Common myeloid progenitor, CD34-positive (primary cell): ENCODE results near the gene LILRB3.

Experiments
- CTCF ChIA-PET: fragments of 350-600 bp; sonication (Branson Sonifier 250); formaldehyde crosslinking; loops from one replicate; lab custom pipeline; 2021; ENCODE audit warnings: antibody characterized with exemption; lab: Charles Lee
- POLR2A ChIA-PET: fragments of 350-600 bp; sonication (Branson Sonifier 250); formaldehyde crosslinking; loops from one replicate; lab custom pipeline; 2021; ENCODE audit warnings: antibody characterized with exemption; lab: Charles Lee
- DNase-seq, 3 donors: peaks; one replicate each; pipeline versions ENCODE4 v3.0.0 to v3.0.0-alpha.2; 2013
- H3K27ac ChIP-seq, 2 experiments: 1 replicate in 1 of 2; 2 replicates in 1 of 2; pipeline ENCODE4 v1.7.0; 2013; ENCODE audit warnings: inconsistent platforms in 2 of 2, low read length in 2 of 2, mild to moderate bottlenecking in 2 of 2, low read depth in 1 of 2, moderate library complexity in 1 of 2; ENCODE audit not compliant: severe bottlenecking in 2 of 2, insufficient read depth in 1 of 2, poor library complexity in 1 of 2
- H3K27me3 ChIP-seq, 5 experiments: replicated peaks in 2 of 5; 1 replicate in 3 of 5; 2 replicates in 2 of 5; pipeline versions ENCODE4 v1.6.1 to v1.7.0; 2013; ENCODE audit warnings: low read length in 4 of 5, mild to moderate bottlenecking in 2 of 5, moderate library complexity in 2 of 5, inconsistent platforms in 1 of 5; ENCODE audit not compliant: insufficient read depth in 5 of 5, control insufficient read depth in 4 of 5
- H3K36me3 ChIP-seq, 4 experiments: 1 replicate in 2 of 4; 2 replicates in 2 of 4; pipeline versions ENCODE4 v1.6.1 to v1.7.0; 2013; ENCODE audit warnings: low read length in 3 of 4, control low read depth in 1 of 4, mild to moderate bottlenecking in 1 of 4; ENCODE audit not compliant: control insufficient read depth in 4 of 4, insufficient read depth in 4 of 4
- H3K4me1 ChIP-seq, 4 experiments: 1 replicate in 3 of 4; 2 replicates in 1 of 4; pipeline versions ENCODE4 v1.6.1 to v1.7.1; 2013; ENCODE audit warnings: low read length in 3 of 4, mild to moderate bottlenecking in 3 of 4, control low read depth in 1 of 4, inconsistent platforms in 1 of 4, moderate library complexity in 1 of 4; ENCODE audit not compliant: control insufficient read depth in 4 of 4, insufficient read depth in 4 of 4; ENCODE audit errors: control extremely low read depth in 1 of 4
- H3K4me3 ChIP-seq, 7 experiments: 1 replicate in 4 of 7; 2 replicates in 3 of 7; pipeline versions ENCODE4 v1.5.1 to v1.7.0; 2013; ENCODE audit warnings: mild to moderate bottlenecking in 7 of 7, low read length in 6 of 7, moderate library complexity in 6 of 7, inconsistent platforms in 2 of 7, low read depth in 2 of 7, control low read depth in 1 of 7; ENCODE audit not compliant: insufficient read depth in 4 of 7, control insufficient read depth in 1 of 7; ENCODE audit errors: extremely low read depth in 1 of 7
- H3K9me3 ChIP-seq, 5 experiments: 1 replicate in 4 of 5; 2 replicates in 1 of 5; pipeline versions ENCODE4 v1.6.1 to v1.7.1; 2013; ENCODE audit warnings: low read length in 4 of 5, mild to moderate bottlenecking in 2 of 5, inconsistent platforms in 1 of 5, low read depth in 1 of 5, moderate library complexity in 1 of 5; ENCODE audit not compliant: control insufficient read depth in 4 of 5, insufficient read depth in 2 of 5; ENCODE audit errors: control extremely low read depth in 1 of 5
- WGBS: methylation state at CpG from one replicate; pipeline ENCODE4 v1.1.5; 2013; ENCODE audit not compliant: insufficient coverage; 5-methylcytosine and 5-hydroxymethylcytosine counted together

Gene LILRB3

GRCh38 chr19:54211235-54211634 is 11.6 kb downstream of the LILRB3 start:
- no peak for DNase-seq
- Histone ChIP-seq H3K4me3 (peak overlapping the region in 1 of 7 experiments; percentile 61), H3K27ac (peak overlapping the region; percentile 12 to 36), H3K36me3 (peaks cover 0 to 14% (median 7%) of the 10 kb centered on the region in 4 experiments), H3K9me3 (no peaks in the 10 kb centered on the region), H3K4me1 (peaks cover 15 to 66% (median 54%) of the 10 kb centered on the region in 4 experiments), H3K27me3 (no peaks in the 10 kb centered on the region)
- 83% methylated on average over 11 of the region's 12 CpGs for WGBS
- POLR2A ChIA-PET, result interaction anchor here (1.6 to 5.2 kb wide), 3 partner anchors 11 to 22 kb away, joined by 3 to 95 read pairs (median 33); partner anchors contain the start of genes LILRB3, MBOAT7, RPS9 and TSEN34
- CTCF ChIA-PET, result interaction anchor here (1.1 to 3.3 kb wide), 9 partner anchors 11 to 55 kb away, joined by 3 to 18 read pairs (median 7); partner anchors contain the start of genes MBOAT7 and RPS9

GRCh38 chr19:54209811-54210494 is 12.9 kb downstream of the LILRB3 start:
- POLR2A ChIA-PET, result interaction anchor here (0.5 to 5.2 kb wide), 6 partner anchors 9 to 397 kb away, joined by 3 to 95 read pairs (median 4); partner anchors contain the start of genes LENG1, LILRB3, MBOAT7 and RPS9
- Histone ChIP-seq H3K36me3 (peaks cover 3 to 27% (median 15%) of the 10 kb centered on the region in 4 experiments), H3K9me3 (no peaks in the 10 kb centered on the region), H3K4me1 (peaks cover 22 to 79% (median 67%) of the 10 kb centered on the region in 4 experiments), H3K27ac (peak overlapping the region; percentile 85 to 86), H3K27me3 (no peaks in the 10 kb centered on the region), H3K4me3 (peak overlapping the region in 5 of 7 experiments; percentile 13 to 57 (median 21))
- 8% methylated on average over 10 of the region's 10 CpGs for WGBS
- CTCF ChIA-PET, result interaction anchor here (1.0 to 3.3 kb wide), 6 partner anchors 10 to 42 kb away, joined by 3 to 18 read pairs (median 9); partner anchors contain the start of genes MBOAT7, RPS9 and TSEN34
- DNase-seq, result peak; percentile 90 to 95 (median 93)

GRCh38 chr19:54209058-54209810 is 13.6 kb downstream of the LILRB3 start:
- CTCF ChIA-PET, result interaction anchor here (1.0 to 2.8 kb wide), 4 partner anchors 9 to 21 kb away, joined by 3 to 18 read pairs (median 8); partner anchors contain the start of genes MBOAT7, RPS9 and TSEN34
- 85% methylated on average over 19 of the region's 24 CpGs for WGBS
- peak in 1 of 3 donors; percentile 18 for DNase-seq
- POLR2A ChIA-PET, result interaction anchor here (0.5 to 5.2 kb wide), 3 partner anchors 9 to 396 kb away, joined by 6 to 95 read pairs (median 33); partner anchors contain the start of genes MBOAT7, RPS9 and TSEN34
- Histone ChIP-seq H3K4me3 (peak overlapping the region in 4 of 7 experiments; percentile 21 to 57 (median 40)), H3K27ac (peak overlapping the region; percentile 85 to 86), H3K4me1 (peaks cover 23 to 86% (median 74%) of the 10 kb centered on the region in 4 experiments), H3K36me3 (peaks cover 9 to 34% (median 20%) of the 10 kb centered on the region in 4 experiments), H3K9me3 (no peaks in the 10 kb centered on the region), H3K27me3 (no peaks in the 10 kb centered on the region)

GRCh38 chr19:54208784-54209057 is 14.1 kb downstream of the LILRB3 start:
- CTCF ChIA-PET, result interaction anchor here (1.0 to 4.3 kb wide), 3 partner anchors 12 to 72 kb away, joined by 3 to 24 read pairs (median 5); partner anchors contain the start of gene MBOAT7
- peak overlapping the region; percentile 85 to 86 for H3K27ac ChIP-seq
- 88% methylated on average over 8 of the region's 8 CpGs for WGBS
- H3K36me3 ChIP-seq, result peaks cover 9 to 38% (median 23%) of the 10 kb centered on the region in 4 experiments
- H3K4me1 ChIP-seq, result peaks cover 23 to 91% (median 79%) of the 10 kb centered on the region in 4 experiments
- no peak for DNase-seq
- POLR2A ChIA-PET, result interaction anchor here (1.9 to 5.2 kb wide), 3 partner anchors 8 to 49 kb away, joined by 7 to 95 read pairs (median 33); partner anchors contain the start of genes LENG1, MBOAT7, RPS9 and TSEN34
- H3K4me3 ChIP-seq, result peak overlapping the region in 3 of 7 experiments; percentile 5 to 57 (median 45)
- H3K9me3 ChIP-seq, result no peaks in the 10 kb centered on the region
- no peaks in the 10 kb centered on the region for H3K27me3 ChIP-seq

- peaks cover 9 to 43% (median 28%) of the 10 kb centered on the region in 4 experiments for H3K36me3 ChIP-seq
- CTCF ChIA-PET, result interaction anchor here (1.0 to 4.3 kb wide), 4 partner anchors 12 to 71 kb away, joined by 3 to 24 read pairs (median 4); partner anchors contain the start of gene MBOAT7
- no peaks in the 10 kb centered on the region for H3K27me3 ChIP-seq
- POLR2A ChIA-PET, result interaction anchor here (0.6 to 5.2 kb wide), 7 partner anchors 8 to 180 kb away, joined by 3 to 95 read pairs (median 4); partner anchors contain the start of genes LENG1, MBOAT7, RPS9 and TSEN34
- H3K9me3 ChIP-seq, result no peaks in the 10 kb centered on the region
- DNase-seq, result peak; percentile 99 to 100 (median 100)
- H3K4me3 ChIP-seq, result peak overlapping the region in 5 of 7 experiments; percentile 9 to 57 (median 47)
- WGBS, result 9% methylated on average over 14 of the region's 18 CpGs
- H3K4me1 ChIP-seq, result peaks cover 23 to 96% (median 84%) of the 10 kb centered on the region in 4 experiments
- peak overlapping the region; percentile 85 to 87 for H3K27ac ChIP-seq
Observed at GRCh38 chr19:54207983-54208783, 14.6 kb downstream of the LILRB3 start.

- peak overlapping the region in 6 of 7 experiments; percentile 9 to 57 (median 40) for H3K4me3 ChIP-seq
- WGBS, result 0% methylated on average over 5 of the region's 5 CpGs
- peaks cover 24 to 96% (median 90%) of the 10 kb centered on the region in 4 experiments for H3K4me1 ChIP-seq
- peaks cover 9 to 48% (median 33%) of the 10 kb centered on the region in 4 experiments for H3K36me3 ChIP-seq
- no peaks in the 10 kb centered on the region for H3K27me3 ChIP-seq
- ChIA-PET CTCF (interaction anchor here (1.0 to 4.3 kb wide), 6 partner anchors 11 to 71 kb away, joined by 3 to 24 read pairs (median 4); partner anchors contain the start of genes MBOAT7 and TSEN34), POLR2A (interaction anchor here (0.6 to 5.2 kb wide), 6 partner anchors 7 to 180 kb away, joined by 3 to 95 read pairs (median 6); partner anchors contain the start of genes LENG1, MBOAT7, RPS9 and TSEN34)
- no peak for DNase-seq
- no peaks in the 10 kb centered on the region for H3K9me3 ChIP-seq
- H3K27ac ChIP-seq, result peak overlapping the region; percentile 85 to 87
Observed at GRCh38 chr19:54207676-54207982, 15.2 kb downstream of the LILRB3 start.
